Stomach (tissue), 9 donors: ENCODE measurements around the gene ATP2B1. TPM values are rescaled to one million over a fixed set of nuclear protein-coding genes. Genes with fewer than 3 reads are reported as not detected.

ENCODE experiments used
- DNase-seq, 2 donors: peaks; one replicate each; pipeline versions ENCODE4 v3.0.0 to v3.0.0-alpha.2; 2013 to 2019
- H3K27ac ChIP-seq, 5 donors: fragments of 200-600 bp in 4 of 5; sonication (generic) in 4 of 5; one replicate each; pipeline ENCODE4 v1.5.1; 2013 to 2019; ENCODE audit warnings: mild to moderate bottlenecking in 1 of 5, moderate library complexity in 1 of 5
- H3K27me3 ChIP-seq, 3 donors: fragments of 200-600 bp; sonication (generic); one replicate each; pipeline ENCODE4 v1.5.1; 2017 to 2019; ENCODE audit warnings: mixed run types in 1 of 3
- H3K36me3 ChIP-seq, 4 donors: fragments of 200-600 bp; sonication (generic); 1 replicate in 3 of 4; 2 replicates in 1 of 4; pipeline ENCODE4 v1.5.1; 2016 to 2019
- H3K4me1 ChIP-seq, 4 donors: fragments of 200-600 bp; sonication (generic); one replicate each; pipeline ENCODE4 v1.5.1; 2016 to 2019
- H3K4me3 ChIP-seq, 4 donors: fragments of 200-600 bp; sonication (generic) in 3 of 4; one replicate each; pipeline ENCODE4 v1.5.1; 2016 to 2019; ENCODE audit warnings: mild to moderate bottlenecking in 1 of 4
- H3K9me3 ChIP-seq, 4 donors: fragments of 200-600 bp; sonication (generic); one replicate each; pipeline ENCODE4 v1.5.1; 2016 to 2019
- CTCF ChIP-seq, 7 experiments: fragments of 450-650 bp in 4 of 7; fragments of 200-600 bp in 3 of 7; sonication (generic) in 3 of 7; IDR thresholded peaks; one replicate each; pipeline ENCODE4 v1.5.1; 2016 to 2019; ENCODE audit warnings: antibody characterized with exemption in 7 of 7, control low read depth in 2 of 7, mild to moderate bottlenecking in 1 of 7
- EP300 ChIP-seq: sonication (generic); formaldehyde crosslinking; IDR thresholded peaks from one replicate; pipeline ENCODE4 v1.6.1; 2017; ENCODE audit warnings: antibody characterized with exemption
- POLR2A ChIP-seq, 4 donors: fragments of 450-650 bp; IDR thresholded peaks; one replicate each; pipeline ENCODE4 v1.6.1; 2016; ENCODE audit warnings: antibody characterized with exemption in 4 of 4, control low read depth in 2 of 4, mild to moderate bottlenecking in 1 of 4, moderate library complexity in 1 of 4
- POLR2AphosphoS5 ChIP-seq, 3 donors: sonication (generic); formaldehyde crosslinking; IDR thresholded peaks; one replicate each; pipeline ENCODE4 v1.6.1; 2016; ENCODE audit warnings: antibody characterized with exemption in 3 of 3
- WGBS, 5 donors: extraction: QIAGEN DNeasy Blood & Tissue Kit in 3 of 5; methylation state at CpG; one replicate each; pipeline versions ENCODE4 v1.1.5 to v1.1.7; 2013 to 2018; 5-methylcytosine and 5-hydroxymethylcytosine counted together
- intact Hi-C: fragments of 100-400 bp; cut with DNase I; formaldehyde crosslinking; loops from one replicate; pipeline ENCODE4 v1.15.1; 2023; ENCODE audit warnings: low total_unique reads
- polyA plus RNA-seq, 3 donors: library from polyadenylated mRNA; stranded (reverse); fragments of 200-250 nt; gene quantifications; one replicate each; pipeline ENCODE4 v1.2.3, GENCODE V29; 2013
- small RNA-seq, 4 donors: library from RNA; depleted of rRNA; stranded (forward); fragments of <200 nt; gene quantifications; one replicate each; pipeline ENCODE3, GENCODE V24; 2016
- total RNA-seq, 5 donors: library from RNA; depleted of rRNA; stranded (reverse); fragments of >200 nt; gene quantifications; one replicate each; pipeline versions ENCODE4 v1.1.0 to v1.2.3, GENCODE V29; 2014 to 2016
- donor health status: healthy with polysubstance abuse.
- donor health status: Bipolar disorder and iron deficiency.
- donor health status: healthy.

ATP2B1 gene
- total and polyA plus RNA-seq, 8 donors: 3.5 to 84.1 (median 18.6) TPM

- Histone ChIP-seq H3K4me3 (no peak overlapping the region), H3K27ac (no peak overlapping the region), H3K36me3 (peaks cover 0 to 6% (median 0%) of the 10 kb centered on the region in 4 donors), H3K9me3 (no peaks in the 10 kb centered on the region), H3K27me3 (no peaks in the 10 kb centered on the region), H3K4me1 (peaks cover 7 to 21% (median 8%) of the 10 kb centered on the region in 4 donors)
- intact Hi-C loops: loop anchor here (10.0 kb wide), 1 partner anchor 565 kb away; no protein-coding TSS in a partner anchor
- DNase-seq: no peak
- TF ChIP-seq POLR2AphosphoS5 (IDR thresholded peaks at IDR 0.05) (no peak), POLR2A (IDR thresholded peaks at IDR 0.05) (no peak), EP300 (no peak), CTCF (IDR thresholded peaks at IDR 0.05) (no peak)
- WGBS, 5 donors: 57 to 88% (median 80%) methylated on average over 5 of the region's 5 CpGs
These were observed 169.0 kb downstream of the ATP2B1 start for GRCh38 chr12:89539426-89540223.

GRCh38 chr12:89538897-89539296 lies 169.7 kb downstream of the ATP2B1 start:
- H3K9me3 ChIP-seq: no peaks in the 10 kb centered on the region
- no peaks in the 10 kb centered on the region for H3K27me3 ChIP-seq
- no peak overlapping the region for H3K4me3 ChIP-seq
- no peak overlapping the region for H3K27ac ChIP-seq
- intact Hi-C loops: no loop called here
- 57 to 83% (median 63%) methylated on average over 4 of the region's 4 CpGs for WGBS, 5 donors
- DNase-seq: no peak
- H3K4me1 ChIP-seq: peaks cover 3 to 14% (median 7%) of the 10 kb centered on the region in 4 donors
- peaks cover 0 to 6% (median 0%) of the 10 kb centered on the region in 4 donors for H3K36me3 ChIP-seq
- TF ChIP-seq EP300 (no peak), POLR2A (IDR thresholded peaks at IDR 0.05) (no peak), CTCF (IDR thresholded peaks at IDR 0.05) (no peak), POLR2AphosphoS5 (IDR thresholded peaks at IDR 0.05) (no peak)

Small RNA genes lying within 50 kb of the gene (small RNA-seq; reads per million reads assigned to genes)
- gene AC025034.2: 0 reads per million in 4 donors
- gene RNA5SP365: 0.15 to 0.30 (median 0.18) reads per million in 4 donors
- 0 reads per million in 4 donors for gene RNU6-148P

Other genes starting within 250 kb of the ATP2B1 start
- 100 to 1,000 TPM in 1 of 5 donors, 10 to 100 TPM in 2, 1 to 10 TPM in 1, under 1 TPM in 1; 0.45 to 111 (median 12.2) TPM for gene GALNT4, start 184.0 kb downstream of the ATP2B1 start, total RNA-seq
- gene GALNT4, start 184.0 kb downstream of the ATP2B1 start, polyA plus RNA-seq: 1 to 10 TPM; 2.6 to 6.8 (median 3.1) TPM
- 10 to 100 TPM in 4 of 5 donors, 1 to 10 TPM in 1; 1.7 to 68.3 (median 55.8) TPM for gene POC1B, start 182.8 kb downstream of the ATP2B1 start, total RNA-seq
- 10 to 100 TPM in 2 of 3 donors, 1 to 10 TPM in 1; 7.1 to 14.4 (median 12.5) TPM for gene POC1B, start 182.8 kb downstream of the ATP2B1 start, polyA plus RNA-seq